GM19023 (cell line): ENCODE results near the gene SBF1.

Experiments used
- ATAC-seq: cut with Tn5 transposase; IDR thresholded peaks from one replicate; pipeline ENCODE4 v1.9.1; 2021; ENCODE audit warnings: mild to moderate bottlenecking, moderate library complexity; ENCODE audit not compliant: unreplicated experiment

SBF1 gene

GRCh38 chr22:50506611-50507420 lies 32.0 kb upstream of the SBF1 start:
- ATAC-seq: no peak

GRCh38 chr22:50505776-50506610 lies 31.2 kb upstream of the SBF1 start:
- ATAC-seq: no peak

GRCh38 chr22:50505276-50505775 lies 30.5 kb upstream of the SBF1 start:
- ATAC-seq: no peak

- ATAC-seq: no peak
Observed at GRCh38 chr22:50504369-50505211, 29.8 kb upstream of the SBF1 start.

- ATAC-seq: no peak
Observed at GRCh38 chr22:50503475-50504145, 28.8 kb upstream of the SBF1 start.

- ATAC-seq: no peak
Observed at GRCh38 chr22:50502628-50503474, 28.0 kb upstream of the SBF1 start.

GRCh38 chr22:50502096-50502495 lies 27.3 kb upstream of the SBF1 start:
- ATAC-seq: no peak

GRCh38 chr22:50500452-50500851 lies 25.6 kb upstream of the SBF1 start:
- ATAC-seq: no peak

- ATAC-seq: no peak
Observed at GRCh38 chr22:50498322-50498890, 23.6 kb upstream of the SBF1 start.

GRCh38 chr22:50497093-50497492 lies 22.3 kb upstream of the SBF1 start:
- no peak for ATAC-seq

- no peak for ATAC-seq
Observed at GRCh38 chr22:50490531-50491308, 15.9 kb upstream of the SBF1 start.

- no peak for ATAC-seq
Observed at GRCh38 chr22:50489363-50490243, 14.8 kb upstream of the SBF1 start.

GRCh38 chr22:50488886-50489285 lies 14.1 kb upstream of the SBF1 start:
- ATAC-seq: no peak

GRCh38 chr22:50488006-50488677 lies 13.3 kb upstream of the SBF1 start:
- no peak for ATAC-seq

GRCh38 chr22:50487290-50488005 lies 12.6 kb upstream of the SBF1 start:
- no peak for ATAC-seq

- ATAC-seq: no peak
Observed at GRCh38 chr22:50486561-50487289, 11.9 kb upstream of the SBF1 start, which contains the start of gene MIOX. MIOX (plus strand) TSS chr22:50486859; CDS start chr22:50486898, 39 bp downstream.
